GM21390 (cell line): ENCODE measurements around the gene MICU1.

Experiments used
- ATAC-seq: cut with Tn5 transposase; IDR thresholded peaks from one replicate; pipeline ENCODE4 v1.9.1; 2021; ENCODE audit not compliant: unreplicated experiment

Gene MICU1

DNA sequence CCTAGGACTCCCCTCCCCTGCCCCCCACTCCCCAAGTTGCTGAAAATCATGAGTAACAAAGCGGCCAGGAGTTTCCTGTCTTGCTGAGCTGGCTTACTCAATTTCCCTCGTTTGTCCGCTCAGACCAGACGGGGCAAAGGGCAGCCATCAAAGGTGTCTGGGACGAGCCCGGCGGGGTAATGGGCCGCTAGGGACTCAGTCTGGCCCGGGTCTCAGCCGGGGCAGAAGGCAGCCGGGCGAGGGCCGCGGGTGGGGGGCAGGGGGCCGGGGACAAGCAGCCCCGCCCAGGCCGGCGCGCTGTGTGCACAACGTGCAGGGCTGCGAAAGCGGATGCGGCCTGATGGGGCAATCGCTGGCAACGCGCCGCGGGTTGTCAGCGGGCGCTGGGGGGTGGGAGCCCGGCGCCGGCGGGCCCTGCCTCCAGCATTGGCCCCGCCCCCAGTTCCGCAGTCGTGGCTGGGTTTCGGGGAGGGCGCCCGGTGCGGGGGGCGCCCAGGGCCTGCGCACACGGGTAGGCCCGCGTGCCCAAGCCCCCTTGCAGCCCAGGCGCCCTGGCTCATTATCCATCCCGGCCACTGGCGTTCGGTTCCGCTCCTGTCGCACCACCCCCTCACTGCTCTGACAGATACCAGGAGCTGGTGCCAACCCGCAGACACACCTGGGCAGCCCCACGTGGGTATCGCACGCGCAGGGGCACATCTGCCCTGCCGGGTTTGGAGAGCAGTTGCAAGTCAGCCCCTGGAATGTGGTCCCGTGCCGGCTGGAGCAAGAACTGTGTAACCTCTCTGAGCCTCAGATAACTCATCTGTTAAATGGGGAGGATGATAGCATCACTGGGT lies 306.2 kb downstream of the MICU1 start:
- peak; percentile 60 for ATAC-seq

DNA sequence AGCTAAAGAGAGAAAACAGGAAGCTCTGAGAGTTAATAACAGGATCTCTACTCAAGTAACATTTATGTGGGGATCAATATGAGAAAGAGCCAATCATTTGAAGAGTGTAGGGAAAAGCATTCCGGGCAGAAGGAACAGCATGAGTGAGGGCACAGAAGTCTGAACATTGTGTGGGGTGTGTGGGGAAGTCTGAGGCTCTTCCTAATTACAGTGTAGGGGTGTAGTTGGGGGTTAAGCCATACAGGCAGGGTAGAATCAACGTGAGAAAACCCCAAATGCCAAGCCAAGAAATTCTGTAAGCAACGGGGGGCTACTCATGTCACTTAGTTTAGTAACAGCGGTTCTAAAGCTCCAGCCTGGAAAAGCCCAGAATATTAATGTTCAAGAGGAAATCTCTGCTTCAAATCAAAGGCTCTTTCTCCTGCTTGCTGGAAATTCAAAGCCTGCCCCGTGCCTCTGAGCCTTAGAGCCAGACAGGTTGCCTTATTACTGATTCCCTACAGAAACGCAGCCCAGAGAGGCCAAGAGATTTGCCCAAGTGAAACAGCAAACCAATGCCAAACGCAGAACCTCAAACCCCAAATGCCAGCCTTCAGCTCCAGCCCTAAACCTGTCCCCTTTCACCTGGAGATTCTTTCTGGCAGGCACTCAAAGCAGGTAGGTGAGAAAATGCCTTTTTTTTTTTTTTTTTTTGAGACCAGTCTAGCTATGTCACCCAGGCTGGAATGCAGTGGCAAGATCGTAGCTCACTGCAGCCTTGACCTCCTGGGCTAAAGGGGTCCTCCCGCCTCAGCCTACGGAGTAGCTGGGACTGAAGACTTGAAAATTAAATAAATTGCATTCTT lies 307.2 kb downstream of the MICU1 start:
- no peak for ATAC-seq
